ENCODE data around the gene FBXW7. TPM values are rescaled to one million over a fixed set of nuclear protein-coding genes. Genes with fewer than 3 reads are reported as not detected.

The FBXW7 gene
- total and polyA plus RNA-seq, 2 of the 8 experiments (the other 6 are each of a cell fraction or from before 2014, with no cell fraction given), result 6.0 to 26.7 TPM

GRCh38 chr4:152346526-152346925 is 189.4 kb downstream of the FBXW7 start:
- H3K4ac ChIP-seq (replicated peaks; ENCODE audit: insufficient read length, low read depth, low read length), result no peak overlapping the region
- no peaks in the 10 kb centered on the region for H3K9me3 ChIP-seq (ENCODE audit: insufficient read depth in 2 of 2, low read depth in 1 of 2, low read length in 1 of 2)
- no peak overlapping the region for H4K5ac ChIP-seq (ENCODE audit: insufficient read length, low read depth, low read length)
- no peak overlapping the region for H3K14ac ChIP-seq (ENCODE audit: insufficient read length)
- no peak overlapping the region for H2BK120ac ChIP-seq (replicated peaks; ENCODE audit: low read depth, low read length)
- no peak overlapping the region for H3K4me2 ChIP-seq (ENCODE audit: insufficient read depth in 1 of 2, low read depth in 2 of 2, low read length in 2 of 2)
- no peak overlapping the region for H3K23ac ChIP-seq (ENCODE audit: insufficient read length)
- H3K79me2 ChIP-seq (ENCODE audit: control insufficient read depth in 1 of 2, insufficient read depth in 2 of 2, low read length in 2 of 2), result no peaks in the 10 kb centered on the region; a peak in 1 of 4 replicates
- no peaks in the 10 kb centered on the region for H3K27me3 ChIP-seq (replicated peaks in 1 of 4; ENCODE audit: control insufficient read depth in 3 of 4, extremely low read depth in 1 of 4, insufficient read depth in 3 of 4, low read length in 3 of 4)
- H2AK5ac ChIP-seq (ENCODE audit: low read depth, low read length), result no peak overlapping the region
- POLR2A ChIA-PET (ENCODE audit: partially characterized antibody), result no interaction called here
- CTCF ChIA-PET (ENCODE audit: partially characterized antibody), result no interaction called here
- no peak overlapping the region for H2BK5ac ChIP-seq (ENCODE audit: low read depth, low read length)
- H3K18ac ChIP-seq (ENCODE audit: extremely low read depth, low read length), result no peak overlapping the region
- H3K36me3 ChIP-seq (ENCODE audit: control insufficient read depth in 2 of 4, insufficient read depth in 4 of 4, low read length in 3 of 4), result no peaks in the 10 kb centered on the region
- FAIRE-seq, result no peak
- no peak overlapping the region for H3K56ac ChIP-seq (replicated peaks; ENCODE audit: insufficient read length, low read depth, low read length)
- no peak overlapping the region for H2AFZ ChIP-seq (ENCODE audit: low read length)
- no peak overlapping the region for H3K9ac ChIP-seq (replicated peaks in 1 of 4; ENCODE audit: extremely low read depth in 1 of 4, low read depth in 3 of 4, low read length in 3 of 4)
- no peak overlapping the region for H4K8ac ChIP-seq (ENCODE audit: extremely low read depth, insufficient read depth, low read length)
- no peak overlapping the region for H3K27ac ChIP-seq (ENCODE audit: low read depth, low read length)
- no peak overlapping the region for H4K91ac ChIP-seq (replicated peaks; ENCODE audit: insufficient read length, low read length)
- DNase-seq (ENCODE audit: low read depth in 1 of 2, low spot score in 2 of 2), result no peak
- H4K20me1 ChIP-seq (replicated peaks in 1 of 2; ENCODE audit: control insufficient read depth in 1 of 2, insufficient read depth in 2 of 2, low read length in 2 of 2), result no peaks in the 10 kb centered on the region
- H2BK15ac ChIP-seq (ENCODE audit: low read length), result no peak overlapping the region
- no peaks in the 10 kb centered on the region for H3K4me1 ChIP-seq (replicated peaks in 1 of 4; ENCODE audit: control insufficient read depth in 3 of 4, insufficient read depth in 4 of 4, low read length in 3 of 4)
- no peaks in the 10 kb centered on the region for H3K23me2 ChIP-seq (ENCODE audit: low read depth, low read length)
- no peak overlapping the region for H2BK20ac ChIP-seq (ENCODE audit: low read length)
- H3K4me3 ChIP-seq (ENCODE audit: extremely low read depth in 1 of 4, insufficient read depth in 2 of 4, low read depth in 3 of 4, low read length in 4 of 4), result no peak overlapping the region
- no peaks in the 10 kb centered on the region for H3K79me1 ChIP-seq (ENCODE audit: low read depth, low read length)
- 86% methylated on average over 2 of the region's 2 CpGs; no CpG with 5 or more reads in 1 of the 2 experiments for WGBS, 2 experiments (ENCODE audit: extremely low coverage in 1 of 2, insufficient coverage in 1 of 2, insufficient read length in 1 of 2, insufficient replicate concordance in 2 of 2, low coverage in 1 of 2, low lambda C conversion rate in 2 of 2, missing lambda C conversion rate in 1 of 2)
- no peak overlapping the region for H2BK12ac ChIP-seq (ENCODE audit: low read depth, low read length)
- TF ChIP-seq NRF1 (IDR thresholded peaks at IDR 0.05; ENCODE audit: low read depth, low read length), result no peak
- no peak for TF ChIP-seq KDM5A (IDR thresholded peaks at IDR 0.05; ENCODE audit: low read length)
- TF ChIP-seq ATF2 (IDR thresholded peaks at IDR 0.05; ENCODE audit: low read length), result no peak
- no peak for TF ChIP-seq CEBPB (IDR thresholded peaks at IDR 0.05; ENCODE audit: low read depth, low read length)
- TF ChIP-seq SUZ12 (IDR thresholded peaks at IDR 0.05; ENCODE audit: low read length), result no peak
- TF ChIP-seq RXRA (IDR thresholded peaks at IDR 0.05; ENCODE audit: insufficient read depth, low read depth, low read length), result no peak
- TF ChIP-seq CBX5 (IDR thresholded peaks at IDR 0.05; ENCODE audit: low read depth, low read length), result no peak
- TF ChIP-seq BACH1 (IDR thresholded peaks at IDR 0.05; ENCODE audit: low read length), result no peak
- TF ChIP-seq EGR1 (IDR thresholded peaks at IDR 0.05; ENCODE audit: borderline replicate concordance, low read depth, low read length), result no peak
- TF ChIP-seq HDAC2 (IDR thresholded peaks at IDR 0.05; ENCODE audit: borderline replicate concordance in 1 of 2, low read depth in 2 of 2, low read length in 2 of 2), result no peak
- no peak for TF ChIP-seq POU5F1 (IDR thresholded peaks at IDR 0.05; ENCODE audit: low read depth, low read length)
- no peak for TF ChIP-seq SRF (IDR thresholded peaks at IDR 0.05; ENCODE audit: low read depth, low read length)
- no peak for TF ChIP-seq MAX (IDR thresholded peaks at IDR 0.05)
- TF ChIP-seq ZNF274 (IDR thresholded peaks at IDR 0.05; ENCODE audit: borderline replicate concordance, extremely low read depth, low read length), result no peak
